Measurements from ENCODE around the gene SYNDIG1. TPM values are rescaled to one million over a fixed set of nuclear protein-coding genes. Genes with fewer than 3 reads are reported as not detected.

SYNDIG1 gene
- total and polyA plus RNA-seq, 9 of the 15 experiments (the other 6 are each of a cell fraction or from before 2014, with no cell fraction given): not detected

DNA sequence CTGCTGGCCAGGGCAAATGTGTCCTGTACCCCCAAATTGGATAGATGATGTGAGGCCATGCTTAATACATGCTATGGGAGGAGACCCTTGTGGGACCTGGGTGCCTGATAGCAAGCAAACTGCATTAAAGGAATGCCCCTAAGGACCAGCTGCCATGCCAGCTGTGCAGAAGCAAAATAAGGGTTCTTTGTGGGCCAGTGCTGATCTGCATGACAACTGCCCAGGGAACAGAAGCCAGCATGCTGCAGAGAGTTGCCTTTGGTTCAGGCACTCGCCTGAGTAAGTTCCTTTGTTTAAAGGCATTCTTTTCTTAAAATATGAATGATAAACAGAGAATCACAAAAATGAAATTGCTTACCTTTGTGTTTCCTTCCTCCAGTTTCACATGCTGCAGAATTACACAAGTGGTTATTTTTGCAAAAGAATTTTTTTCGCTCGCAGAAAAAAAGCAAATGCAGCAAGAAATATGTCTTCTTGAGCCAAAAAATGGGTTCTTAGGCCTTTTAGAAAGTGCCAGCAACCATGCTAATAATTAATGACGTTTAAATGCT, 6.9 kb upstream of the SYNDIG1 start:
- DNase-seq (ENCODE audit: extremely low read depth in 1 of 4, low spot score in 3 of 4): no peak
- H3K9ac ChIP-seq (ENCODE audit: insufficient read depth in 1 of 2, low read depth in 2 of 2, low read length in 2 of 2): no peak overlapping the region
- BruUV-seq (replicated peaks): no TSS peak
- H3K79me2 ChIP-seq (ENCODE audit: control insufficient read depth, insufficient read depth, low read length): no peaks in the 10 kb centered on the region
- ATAC-seq: no peak
- no peak overlapping the region for H3K4me3 ChIP-seq
- FAIRE-seq: no peak
- H3K27me3 ChIP-seq (ENCODE audit: control insufficient read depth in 2 of 2, insufficient read depth in 2 of 2, low read length in 2 of 2): no peaks in the 10 kb centered on the region; a peak in 1 of 5 replicates
- no peaks in the 10 kb centered on the region for H4K20me1 ChIP-seq (replicated peaks; ENCODE audit: control insufficient read depth, insufficient read depth, low read length)
- ChIA-PET CTCF (ENCODE audit: low intra/inter-chr PET ratio) (no interaction called here), POLR2A (no interaction called here)
- H3K27ac ChIP-seq (ENCODE audit: extremely low read depth, low read depth, low read length): no peak overlapping the region
- in situ Hi-C loops (cut with MboI) (no loop called here), intact Hi-C loops (cut with micrococcal nuclease) (no loop called here)
- 0% methylated on average over 3 of the region's 4 CpGs for WGBS (ENCODE audit: insufficient coverage, low coverage, missing lambda C conversion rate)
- no peak overlapping the region for H3K4me2 ChIP-seq (ENCODE audit: insufficient read depth, low read length)
- H3K36me3 ChIP-seq (ENCODE audit: control insufficient read depth, insufficient read depth, low read length): no peaks in the 10 kb centered on the region
- no peaks in the 10 kb centered on the region for H3K9me1 ChIP-seq (ENCODE audit: control insufficient read depth, insufficient read depth, low read length)
- H3K4me1 ChIP-seq (replicated peaks in 1 of 2; ENCODE audit: control insufficient read depth in 2 of 2, insufficient read depth in 2 of 2, low read length in 2 of 2): no peaks in the 10 kb centered on the region
- H3K9me3 ChIP-seq (replicated peaks; ENCODE audit: control insufficient read depth, insufficient read depth, low read depth, low read length): no peaks in the 10 kb centered on the region
- TF ChIP-seq SMAD3 (CRISPR knock-in tag; conservative IDR thresholded peaks at IDR 0.05) (no peak), NCOR1 (IDR thresholded peaks at IDR 0.05) (no peak)
- no peak overlapping the region for H2AFZ ChIP-seq (ENCODE audit: low read depth, low read length)

DNA sequence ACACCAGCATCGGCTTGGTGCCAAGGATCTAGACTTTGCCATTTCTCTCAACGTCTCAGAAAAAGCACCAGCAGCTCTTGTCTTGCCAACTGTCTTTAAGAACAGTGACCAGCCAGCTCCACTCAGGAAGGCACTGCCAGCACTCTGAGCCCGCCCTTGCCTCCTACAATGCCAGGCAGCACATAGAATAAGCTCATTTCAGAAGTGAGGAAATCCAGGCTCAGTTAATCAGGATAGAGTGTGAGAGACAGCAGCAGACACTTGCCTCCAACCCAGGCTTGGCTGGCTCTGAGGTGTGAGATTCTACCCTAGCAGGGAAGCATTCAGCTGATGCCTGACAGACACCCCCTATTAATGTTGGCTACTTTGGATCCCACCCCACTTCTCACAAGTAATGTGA, 4.3 kb upstream of the SYNDIG1 start:
- BruUV-seq (replicated peaks): no TSS peak
- Histone ChIP-seq H3K27ac (ENCODE audit: extremely low read depth, low read depth, low read length) (no peak overlapping the region), H3K9me3 (replicated peaks; ENCODE audit: control insufficient read depth, insufficient read depth, low read depth, low read length) (no peaks in the 10 kb centered on the region), H3K4me3 (no peak overlapping the region), H3K4me1 (replicated peaks in 1 of 2; ENCODE audit: control insufficient read depth in 2 of 2, insufficient read depth in 2 of 2, low read length in 2 of 2) (no peaks in the 10 kb centered on the region), H2AFZ (ENCODE audit: low read depth, low read length) (no peak overlapping the region), H4K20me1 (replicated peaks; ENCODE audit: control insufficient read depth, insufficient read depth, low read length) (no peaks in the 10 kb centered on the region), H3K9ac (ENCODE audit: insufficient read depth in 1 of 2, low read depth in 2 of 2, low read length in 2 of 2) (no peak overlapping the region), H3K27me3 (ENCODE audit: control insufficient read depth in 2 of 2, insufficient read depth in 2 of 2, low read length in 2 of 2) (peaks cover 0 to 5% of the 10 kb centered on the region in 2 experiments; a peak in 2 of 5 replicates), H3K36me3 (ENCODE audit: control insufficient read depth, insufficient read depth, low read length) (no peaks in the 10 kb centered on the region), H3K79me2 (ENCODE audit: control insufficient read depth, insufficient read depth, low read length) (no peaks in the 10 kb centered on the region), H3K4me2 (ENCODE audit: insufficient read depth, low read length) (no peak overlapping the region), H3K9me1 (ENCODE audit: control insufficient read depth, insufficient read depth, low read length) (no peaks in the 10 kb centered on the region)
- 0% methylated on average over 3 of the region's 3 CpGs for WGBS (ENCODE audit: insufficient coverage, low coverage, missing lambda C conversion rate)
- CTCF ChIA-PET (ENCODE audit: low intra/inter-chr PET ratio): no interaction called here
- no peak for FAIRE-seq
- no peak for ATAC-seq
- no peak for DNase-seq (ENCODE audit: extremely low read depth in 1 of 4, low spot score in 3 of 4)
- intact Hi-C loops (cut with micrococcal nuclease) (no loop called here), in situ Hi-C loops (cut with MboI) (no loop called here)
- POLR2A ChIA-PET: interaction anchor here (0.6 to 1.1 kb wide), 2 partner anchors 28 to 132 kb away, joined by 3 read pairs; no protein-coding TSS in a partner anchor
- TF ChIP-seq RNF2 (IDR thresholded peaks at IDR 0.05): no peak
- no peak for TF ChIP-seq FOSL1 (tag; conservative IDR thresholded peaks at IDR 0.05)
- TF ChIP-seq U2AF1 (optimal IDR thresholded peaks at IDR 0.05; ENCODE audit: low read depth, low read length): no peak
- no peak for TF ChIP-seq CBX5 (IDR thresholded peaks at IDR 0.05; ENCODE audit: borderline replicate concordance, low read depth)
- TF ChIP-seq, protein P1, sequence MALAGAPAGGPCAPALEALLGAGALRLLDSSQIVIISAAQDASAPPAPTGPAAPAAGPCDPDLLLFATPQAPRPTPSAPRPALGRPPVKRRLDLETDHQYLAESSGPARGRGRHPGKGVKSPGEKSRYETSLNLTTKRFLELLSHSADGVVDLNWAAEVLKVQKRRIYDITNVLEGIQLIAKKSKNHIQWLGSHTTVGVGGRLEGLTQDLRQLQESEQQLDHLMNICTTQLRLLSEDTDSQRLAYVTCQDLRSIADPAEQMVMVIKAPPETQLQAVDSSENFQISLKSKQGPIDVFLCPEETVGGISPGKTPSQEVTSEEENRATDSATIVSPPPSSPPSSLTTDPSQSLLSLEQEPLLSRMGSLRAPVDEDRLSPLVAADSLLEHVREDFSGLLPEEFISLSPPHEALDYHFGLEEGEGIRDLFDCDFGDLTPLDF (CRISPR knock-in tag; IDR thresholded peaks at IDR 0.05): no peak
- no peak for TF ChIP-seq ZBTB43 (CRISPR knock-in tag; IDR thresholded peaks at IDR 0.05)
- TF ChIP-seq ZNF134 (CRISPR knock-in tag; conservative IDR thresholded peaks at IDR 0.05): no peak
- TF ChIP-seq ZNF518B (CRISPR knock-in tag; IDR thresholded peaks at IDR 0.05): no peak
- no peak for TF ChIP-seq ZNF3 (CRISPR knock-in tag; IDR thresholded peaks at IDR 0.05)
